Measurements from ENCODE around the gene DCTN3. TPM values are rescaled to one million over a fixed set of nuclear protein-coding genes. Genes with fewer than 3 reads are reported as not detected.

Gene DCTN3
- total RNA-seq, 1 donor = 43.6 TPM

GRCh38 chr9:34612788-34613390, 7.4 kb downstream of the DCTN3 start:
- no peaks in the 10 kb centered on the region for H3K9me3 ChIP-seq (ENCODE audit: low read depth, low read length)
- peaks cover 22% of the 10 kb centered on the region for H3K4me1 ChIP-seq (ENCODE audit: insufficient read depth, low read length)
- H3K4me3 ChIP-seq (ENCODE audit: low read length) = peak overlapping the region; percentile 80
- H3K27me3 ChIP-seq (ENCODE audit: insufficient read depth, low read length) = no peaks in the 10 kb centered on the region

GRCh38 chr9:34611811-34612787, 8.2 kb downstream of the DCTN3 start, which contains the start of gene RPP25L:
Gene RPP25L, minus strand, starts transcription at chr9:34612097. Its CDS starts 801 bp downstream, at chr9:34611296.
- Histone ChIP-seq H3K4me3 (ENCODE audit: low read length) (peak within 1 kb of the TSS; percentile 80), H3K4me1 (ENCODE audit: insufficient read depth, low read length) (peaks cover 22% of the 10 kb centered on the region), H3K9me3 (ENCODE audit: low read depth, low read length) (no peaks in the 10 kb centered on the region), H3K27me3 (ENCODE audit: insufficient read depth, low read length) (no peaks in the 10 kb centered on the region)

GRCh38 chr9:34611251-34611810, 9.0 kb downstream of the DCTN3 start:
- peaks cover 22% of the 10 kb centered on the region for H3K4me1 ChIP-seq (ENCODE audit: insufficient read depth, low read length)
- H3K4me3 ChIP-seq (ENCODE audit: low read length) = peak overlapping the region; percentile 80

GRCh38 chr9:34610434-34611206, 9.7 kb downstream of the DCTN3 start:
- Histone ChIP-seq H3K4me1 (ENCODE audit: insufficient read depth, low read length) (peaks cover 22% of the 10 kb centered on the region), H3K27me3 (ENCODE audit: insufficient read depth, low read length) (no peaks in the 10 kb centered on the region), H3K9me3 (ENCODE audit: low read depth, low read length) (no peaks in the 10 kb centered on the region), H3K4me3 (ENCODE audit: low read length) (no peak overlapping the region)

More at GRCh38 chr9:34611251-34611810, 9.0 kb downstream of the DCTN3 start:
- H3K27me3 ChIP-seq (ENCODE audit: insufficient read depth, low read length) = no peaks in the 10 kb centered on the region
- H3K9me3 ChIP-seq (ENCODE audit: low read depth, low read length) = no peaks in the 10 kb centered on the region

GRCh38 chr9:34607331-34607730, 13.0 kb downstream of the DCTN3 start:
- peaks cover 12% of the 10 kb centered on the region for H3K4me1 ChIP-seq (ENCODE audit: insufficient read depth, low read length)
- no peaks in the 10 kb centered on the region for H3K9me3 ChIP-seq (ENCODE audit: low read depth, low read length)
- H3K4me3 ChIP-seq (ENCODE audit: low read length) = no peak overlapping the region
- H3K27me3 ChIP-seq (ENCODE audit: insufficient read depth, low read length) = no peaks in the 10 kb centered on the region

- no peak overlapping the region for H3K4me3 ChIP-seq (ENCODE audit: low read length)
- H3K9me3 ChIP-seq (ENCODE audit: low read depth, low read length) = no peaks in the 10 kb centered on the region
- H3K27me3 ChIP-seq (ENCODE audit: insufficient read depth, low read length) = no peaks in the 10 kb centered on the region
- peaks cover 10% of the 10 kb centered on the region for H3K4me1 ChIP-seq (ENCODE audit: insufficient read depth, low read length)
Observed at GRCh38 chr9:34606905-34607304, 13.4 kb downstream of the DCTN3 start.

GRCh38 chr9:34606190-34606589, 14.1 kb downstream of the DCTN3 start:
- H3K9me3 ChIP-seq (ENCODE audit: low read depth, low read length) = no peaks in the 10 kb centered on the region
- H3K4me3 ChIP-seq (ENCODE audit: low read length) = no peak overlapping the region

GRCh38 chr9:34603610-34604231, 16.6 kb downstream of the DCTN3 start:
- Histone ChIP-seq H3K4me1 (ENCODE audit: insufficient read depth, low read length) (no peaks in the 10 kb centered on the region), H3K9me3 (ENCODE audit: low read depth, low read length) (no peaks in the 10 kb centered on the region), H3K4me3 (ENCODE audit: low read length) (no peak overlapping the region), H3K27me3 (ENCODE audit: insufficient read depth, low read length) (no peaks in the 10 kb centered on the region)

More at GRCh38 chr9:34606190-34606589, 14.1 kb downstream of the DCTN3 start:
- peaks cover 6% of the 10 kb centered on the region for H3K4me1 ChIP-seq (ENCODE audit: insufficient read depth, low read length)
- no peaks in the 10 kb centered on the region for H3K27me3 ChIP-seq (ENCODE audit: insufficient read depth, low read length)

GRCh38 chr9:34601937-34602573, 18.2 kb downstream of the DCTN3 start:
- Histone ChIP-seq H3K27me3 (ENCODE audit: insufficient read depth, low read length) (peaks cover under 1% of the 10 kb centered on the region), H3K4me3 (ENCODE audit: low read length) (no peak overlapping the region), H3K9me3 (ENCODE audit: low read depth, low read length) (no peaks in the 10 kb centered on the region), H3K4me1 (ENCODE audit: insufficient read depth, low read length) (no peaks in the 10 kb centered on the region)

GRCh38 chr9:34600908-34601307, 19.4 kb downstream of the DCTN3 start:
- H3K4me1 ChIP-seq (ENCODE audit: insufficient read depth, low read length) = no peaks in the 10 kb centered on the region
- no peak overlapping the region for H3K4me3 ChIP-seq (ENCODE audit: low read length)
- no peaks in the 10 kb centered on the region for H3K9me3 ChIP-seq (ENCODE audit: low read depth, low read length)
- H3K27me3 ChIP-seq (ENCODE audit: insufficient read depth, low read length) = peaks cover 2% of the 10 kb centered on the region

GRCh38 chr9:34599546-34599945, 20.7 kb downstream of the DCTN3 start:
- Histone ChIP-seq H3K27me3 (ENCODE audit: insufficient read depth, low read length) (peaks cover 9% of the 10 kb centered on the region), H3K4me3 (ENCODE audit: low read length) (no peak overlapping the region), H3K4me1 (ENCODE audit: insufficient read depth, low read length) (no peaks in the 10 kb centered on the region), H3K9me3 (ENCODE audit: low read depth, low read length) (no peaks in the 10 kb centered on the region)

GRCh38 chr9:34594177-34594576, 26.1 kb downstream of the DCTN3 start:
- H3K4me1 ChIP-seq (ENCODE audit: insufficient read depth, low read length) = peaks cover 34% of the 10 kb centered on the region
- H3K9me3 ChIP-seq (ENCODE audit: low read depth, low read length) = no peaks in the 10 kb centered on the region
- peaks cover 51% of the 10 kb centered on the region for H3K27me3 ChIP-seq (ENCODE audit: insufficient read depth, low read length)
- H3K4me3 ChIP-seq (ENCODE audit: low read length) = no peak overlapping the region

- peaks cover 62% of the 10 kb centered on the region for H3K27me3 ChIP-seq (ENCODE audit: insufficient read depth, low read length)
- peaks cover 34% of the 10 kb centered on the region for H3K4me1 ChIP-seq (ENCODE audit: insufficient read depth, low read length)
- H3K9me3 ChIP-seq (ENCODE audit: low read depth, low read length) = no peaks in the 10 kb centered on the region
- no peak overlapping the region for H3K4me3 ChIP-seq (ENCODE audit: low read length)
Observed at GRCh38 chr9:34592895-34593601, 27.2 kb downstream of the DCTN3 start.

Measured in mononuclear cell (primary cell).